Measurements from ENCODE around the gene FSD1.

GRCh38 chr19:4368128-4368820 lies 63.9 kb downstream of the FSD1 start:
- TF ChIP-seq EZH2 (IDR thresholded peaks at IDR 0.05) (no peak), EZH2phosphoT487 (IDR thresholded peaks at IDR 0.05) (no peak)
